NT2/D1 (cell line): ENCODE data around the gene NR2F1-AS1.

Source experiments
- DNase-seq: peaks from one replicate; pipeline ENCODE4 v3.0.0-alpha.2; 2011; ENCODE audit warnings: low read depth, low spot score
- H3K27me3 ChIP-seq: 2 replicates; pipeline ENCODE4 v1.6.0; 2011; ENCODE audit warnings: mild to moderate bottlenecking; ENCODE audit not compliant: insufficient read length, insufficient read depth
- H3K36me3 ChIP-seq: 2 replicates; pipeline ENCODE4 v1.6.1; 2011; ENCODE audit warnings: mild to moderate bottlenecking, low read length, mixed read lengths; ENCODE audit not compliant: insufficient read depth, insufficient read length
- H3K4me1 ChIP-seq: 2 replicates; pipeline ENCODE4 v1.5.1; 2011; ENCODE audit not compliant: insufficient read depth, insufficient read length
- H3K4me3 ChIP-seq: 2 replicates; pipeline ENCODE4 v1.5.1; 2011; ENCODE audit warnings: low read depth; ENCODE audit not compliant: insufficient read length
- H3K9ac ChIP-seq: 2 replicates; pipeline ENCODE4 v1.6.0; 2011; ENCODE audit warnings: low read depth; ENCODE audit not compliant: insufficient read length
- H3K9me3 ChIP-seq: 2 replicates; pipeline ENCODE4 v1.5.1; 2011; ENCODE audit warnings: mild to moderate bottlenecking, low read length; ENCODE audit not compliant: insufficient read depth
- SUZ12 ChIP-seq: IDR thresholded peaks from 2 replicates; pipeline ENCODE4 v1.6.1; 2011; ENCODE audit not compliant: insufficient read length, insufficient read depth; ENCODE audit errors: extremely low read depth
- YY1 ChIP-seq: IDR thresholded peaks from 2 replicates; pipeline ENCODE4 v1.6.1; 2011; ENCODE audit not compliant: insufficient read length, insufficient read depth
- ZNF274 ChIP-seq: IDR thresholded peaks from 2 replicates; pipeline ENCODE4 v1.6.1; 2011; ENCODE audit warnings: mild to moderate bottlenecking, low read depth, low read length

NR2F1-AS1 gene

DNA sequence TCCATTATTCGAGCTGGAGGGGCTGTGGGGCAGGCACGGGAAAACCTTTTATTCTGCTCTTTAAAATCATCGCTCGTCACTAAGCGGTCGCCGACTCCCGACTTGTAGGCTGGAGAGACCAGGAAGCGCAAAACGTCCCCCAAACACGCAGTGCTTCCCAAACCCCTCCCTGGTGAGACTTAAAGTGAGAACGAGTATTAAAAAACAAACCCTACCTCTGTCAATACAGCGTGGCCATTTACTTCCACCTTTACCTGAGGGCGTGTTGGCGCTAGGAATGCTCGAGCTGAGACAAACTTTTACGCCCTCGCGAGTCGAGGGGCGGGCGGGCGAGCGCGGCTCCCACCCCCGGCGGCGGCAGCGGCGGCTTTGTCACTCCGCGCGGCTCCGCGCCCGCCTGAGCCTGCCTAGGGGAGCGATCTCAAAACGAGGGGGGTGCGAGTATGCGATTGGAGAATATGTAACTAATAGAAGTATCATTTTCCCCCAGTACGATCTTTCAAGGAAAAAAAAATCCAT is at the start of gene NR2F1-AS1:
TSS of gene NR2F1-AS1 (minus strand) at position 293 of the 519 bp plus-strand sequence.
- Histone ChIP-seq H3K9me3 (no peaks in the 10 kb centered on the region), H3K4me1 (peaks cover 10% of the 10 kb centered on the region), H3K4me3 (peak within 1 kb of the TSS; percentile 42), H3K9ac (peak within 1 kb of the TSS; percentile 56), H3K27me3 (peaks cover 85% of the 10 kb centered on the region), H3K36me3 (no peaks in the 10 kb centered on the region)
- DNase-seq, result no peak
- no peak for TF ChIP-seq ZNF274
- no peak for TF ChIP-seq SUZ12
- no peak for TF ChIP-seq YY1

GRCh38 chr5:93626801-93627200 is 45.8 kb upstream of the NR2F1-AS1 start:
- TF ChIP-seq SUZ12 (no peak), YY1 (no peak), ZNF274 (no peak)
- Histone ChIP-seq H3K4me3 (no peak overlapping the region), H3K4me1 (no peaks in the 10 kb centered on the region), H3K9me3 (no peaks in the 10 kb centered on the region), H3K36me3 (no peaks in the 10 kb centered on the region), H3K27me3 (peaks cover 14% of the 10 kb centered on the region), H3K9ac (no peak overlapping the region)
- DNase-seq, result no peak

GRCh38 chr5:93623153-93623552 is 42.1 kb upstream of the NR2F1-AS1 start:
- H3K4me3 ChIP-seq, result no peak overlapping the region
- no peak overlapping the region for H3K9ac ChIP-seq
- no peak for DNase-seq
- H3K4me1 ChIP-seq, result no peaks in the 10 kb centered on the region
- TF ChIP-seq YY1, result no peak
- no peak for TF ChIP-seq SUZ12
- no peak for TF ChIP-seq ZNF274
- H3K9me3 ChIP-seq, result no peaks in the 10 kb centered on the region
- peaks cover 40% of the 10 kb centered on the region for H3K27me3 ChIP-seq
- no peaks in the 10 kb centered on the region for H3K36me3 ChIP-seq

DNA sequence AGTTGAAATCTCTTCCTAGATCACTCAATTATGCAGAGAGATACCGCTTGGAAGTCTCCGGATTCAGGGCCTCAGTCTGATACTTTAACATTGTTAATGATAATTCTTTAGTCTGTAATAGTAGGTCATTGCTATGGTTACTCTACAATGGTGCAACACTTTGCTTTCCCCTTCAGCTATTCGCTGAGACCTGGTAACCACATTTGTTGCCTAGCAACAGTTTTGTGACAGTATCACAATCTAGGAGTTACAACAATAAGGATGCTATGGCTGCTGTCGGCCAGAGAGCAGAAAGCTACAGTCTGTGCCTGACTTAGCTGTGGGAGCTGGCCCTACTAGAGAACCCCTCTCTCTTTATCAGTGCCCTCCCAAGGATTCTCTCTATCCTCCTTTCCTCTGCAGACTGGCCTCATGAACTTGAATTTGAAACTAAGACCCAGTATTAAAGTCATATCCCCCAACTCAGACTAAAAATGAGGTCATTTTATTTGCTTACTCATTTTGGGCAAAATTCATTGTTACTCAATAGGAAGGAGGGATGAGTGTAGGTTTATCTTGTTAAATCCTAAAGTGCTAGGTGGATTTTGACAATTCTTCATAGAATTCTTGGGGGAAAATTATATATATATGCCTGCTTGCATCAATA is 41.3 kb upstream of the NR2F1-AS1 start:
- no peak overlapping the region for H3K4me3 ChIP-seq
- no peak for DNase-seq

GRCh38 chr5:93621327-93621798 is 40.3 kb upstream of the NR2F1-AS1 start:
- TF ChIP-seq ZNF274 (no peak), SUZ12 (no peak), YY1 (no peak)
- Histone ChIP-seq H3K27me3 (peaks cover 46% of the 10 kb centered on the region), H3K4me3 (peak overlapping the region; percentile 68), H3K36me3 (no peaks in the 10 kb centered on the region), H3K4me1 (no peaks in the 10 kb centered on the region), H3K9me3 (no peaks in the 10 kb centered on the region), H3K9ac (peak overlapping the region; percentile 50)
- no peak for DNase-seq

More for the DNA sequence above, 41.3 kb upstream of the NR2F1-AS1 start:
- Histone ChIP-seq H3K9me3 (no peaks in the 10 kb centered on the region), H3K4me1 (no peaks in the 10 kb centered on the region), H3K9ac (no peak overlapping the region), H3K27me3 (peaks cover 40% of the 10 kb centered on the region), H3K36me3 (no peaks in the 10 kb centered on the region)
- TF ChIP-seq YY1, result no peak

DNA sequence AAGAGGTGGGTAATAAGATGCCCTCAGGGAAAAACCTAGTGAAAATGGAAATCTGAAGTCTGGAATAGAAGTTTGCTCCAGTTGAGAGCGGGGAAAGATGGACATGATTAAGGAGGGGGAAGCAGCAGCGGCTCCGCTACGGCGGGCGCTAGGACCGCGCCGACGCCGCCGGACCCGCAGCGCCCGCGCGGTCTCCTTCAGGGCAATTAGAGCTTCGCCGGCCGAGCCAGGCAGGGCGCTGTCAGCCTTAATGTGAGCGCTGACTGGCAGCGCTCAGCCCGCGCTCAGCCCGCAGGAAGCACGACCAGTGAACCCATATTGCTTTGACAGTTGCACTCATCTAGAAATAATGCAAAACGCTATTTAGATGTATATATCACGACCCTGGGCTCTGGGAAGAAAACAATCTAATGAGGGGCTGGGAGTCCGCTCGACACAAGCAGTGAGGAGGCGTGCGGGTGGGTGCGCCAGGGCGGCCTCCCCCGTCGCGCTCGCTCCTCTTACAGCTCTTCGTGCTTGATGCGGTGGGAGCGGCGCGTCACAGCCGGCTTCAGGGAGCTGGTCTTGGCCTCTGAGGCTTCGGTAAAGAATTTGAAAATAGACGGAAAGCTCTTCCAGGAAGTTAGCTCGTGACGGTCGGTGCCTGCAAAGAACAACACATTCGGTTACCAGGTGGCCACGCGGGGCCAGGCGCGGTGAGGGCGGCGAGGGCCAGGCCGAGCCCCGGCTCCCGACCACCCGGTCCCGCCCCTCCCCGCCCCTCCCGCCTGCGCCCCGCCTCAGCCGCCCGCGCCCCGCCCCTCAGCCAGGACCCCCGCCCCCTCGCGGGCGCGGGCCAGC is 39.7 kb upstream of the NR2F1-AS1 start:
- Histone ChIP-seq H3K27me3 (peaks cover 53% of the 10 kb centered on the region), H3K9ac (peak overlapping the region; percentile 70), H3K4me1 (no peaks in the 10 kb centered on the region), H3K4me3 (peak overlapping the region; percentile 68), H3K36me3 (no peaks in the 10 kb centered on the region), H3K9me3 (no peaks in the 10 kb centered on the region)
- TF ChIP-seq YY1, result no peak
- TF ChIP-seq ZNF274, result no peak
- TF ChIP-seq SUZ12, result no peak
- DNase-seq, result no peak
